22Rv1 (cell line): ENCODE measurements around the gene OCRL.
"Not testable (repeated sequence)": the region's sequence is repeated elsewhere in the genome, so short reads cannot be mapped to it uniquely, and the experiment has no call there.

Experiments used
- H3K27ac ChIP-seq: fragments of 450-650 bp; 2 replicates; pipeline ENCODE4 v1.5.1; 2017
- ZFX ChIP-seq: fragments of 450-650 bp; IDR thresholded peaks from 2 replicates; pipeline ENCODE4 v1.6.1; 2017; ENCODE audit warnings: antibody characterized with exemption, borderline replicate concordance
- TF ChIP-seq, protein P1 (sequence below): fragments of 450-650 bp; IDR thresholded peaks from 2 replicates; pipeline ENCODE4 v1.5.1; 2017; ENCODE audit warnings: mild to moderate bottlenecking

The OCRL gene

DNA sequence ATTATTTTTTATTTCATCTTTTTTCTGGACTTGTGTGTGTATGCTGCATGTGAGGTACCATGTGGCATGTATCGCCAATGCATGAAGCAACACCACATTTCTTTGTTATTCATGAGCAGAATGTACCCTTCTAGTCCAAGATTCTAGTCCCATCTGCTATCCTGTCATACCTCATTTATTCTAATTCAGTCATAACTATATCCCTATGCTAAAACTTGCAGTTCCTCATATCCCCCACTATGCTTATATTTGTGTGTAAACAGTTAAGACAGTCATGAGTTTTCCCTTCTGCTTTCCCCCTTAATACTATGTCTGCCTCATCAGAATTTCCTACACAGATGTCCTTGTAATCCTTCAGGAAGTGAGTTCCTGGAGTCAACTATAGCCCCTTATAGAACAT is 19.7 kb downstream of the OCRL start:
- no peak overlapping the region for H3K27ac ChIP-seq
- no peak for TF ChIP-seq ZFX
- TF ChIP-seq, protein P1, sequence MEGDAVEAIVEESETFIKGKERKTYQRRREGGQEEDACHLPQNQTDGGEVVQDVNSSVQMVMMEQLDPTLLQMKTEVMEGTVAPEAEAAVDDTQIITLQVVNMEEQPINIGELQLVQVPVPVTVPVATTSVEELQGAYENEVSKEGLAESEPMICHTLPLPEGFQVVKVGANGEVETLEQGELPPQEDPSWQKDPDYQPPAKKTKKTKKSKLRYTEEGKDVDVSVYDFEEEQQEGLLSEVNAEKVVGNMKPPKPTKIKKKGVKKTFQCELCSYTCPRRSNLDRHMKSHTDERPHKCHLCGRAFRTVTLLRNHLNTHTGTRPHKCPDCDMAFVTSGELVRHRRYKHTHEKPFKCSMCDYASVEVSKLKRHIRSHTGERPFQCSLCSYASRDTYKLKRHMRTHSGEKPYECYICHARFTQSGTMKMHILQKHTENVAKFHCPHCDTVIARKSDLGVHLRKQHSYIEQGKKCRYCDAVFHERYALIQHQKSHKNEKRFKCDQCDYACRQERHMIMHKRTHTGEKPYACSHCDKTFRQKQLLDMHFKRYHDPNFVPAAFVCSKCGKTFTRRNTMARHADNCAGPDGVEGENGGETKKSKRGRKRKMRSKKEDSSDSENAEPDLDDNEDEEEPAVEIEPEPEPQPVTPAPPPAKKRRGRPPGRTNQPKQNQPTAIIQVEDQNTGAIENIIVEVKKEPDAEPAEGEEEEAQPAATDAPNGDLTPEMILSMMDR: no peak

DNA sequence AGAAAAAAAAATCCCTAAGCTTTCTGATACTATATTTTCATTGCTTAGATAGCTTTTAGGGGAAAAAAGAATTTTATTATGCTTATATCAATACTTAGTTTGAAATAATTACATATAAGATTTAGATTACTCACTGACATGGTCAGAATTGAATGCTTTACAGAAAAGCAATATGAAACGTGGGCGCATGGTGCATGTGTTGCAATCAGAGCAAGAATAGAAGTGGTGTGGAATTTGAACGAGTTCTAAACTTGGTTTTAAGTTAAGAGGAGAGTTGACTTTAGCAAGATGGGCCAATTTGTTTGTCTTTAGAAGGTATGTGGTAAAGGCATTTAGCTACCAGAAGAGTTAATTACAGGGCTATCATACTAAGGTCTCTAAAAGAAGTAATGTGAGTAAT is 21.4 kb downstream of the OCRL start:
- no peak overlapping the region for H3K27ac ChIP-seq
- no peak for TF ChIP-seq ZFX
- TF ChIP-seq, protein P1: no peak

DNA sequence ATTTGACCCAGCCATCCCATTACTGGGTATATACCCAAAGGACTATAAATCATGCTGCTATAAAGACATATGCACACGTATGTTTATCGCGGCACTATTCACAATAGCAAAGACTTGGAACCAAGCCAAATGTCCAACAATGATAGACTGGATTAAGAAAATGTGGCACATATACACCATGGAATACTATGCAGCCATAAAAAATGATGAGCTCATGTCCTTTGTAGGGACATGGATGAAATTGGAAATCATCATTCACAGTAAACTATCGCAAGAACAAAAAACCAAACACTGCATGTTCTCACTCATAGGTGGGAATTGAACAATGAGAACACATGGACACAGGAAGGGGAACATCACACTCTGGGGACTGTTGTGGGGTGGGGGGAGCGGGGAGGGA is 24.3 kb downstream of the OCRL start:
- H3K27ac ChIP-seq: not testable (repeated sequence)

DNA sequence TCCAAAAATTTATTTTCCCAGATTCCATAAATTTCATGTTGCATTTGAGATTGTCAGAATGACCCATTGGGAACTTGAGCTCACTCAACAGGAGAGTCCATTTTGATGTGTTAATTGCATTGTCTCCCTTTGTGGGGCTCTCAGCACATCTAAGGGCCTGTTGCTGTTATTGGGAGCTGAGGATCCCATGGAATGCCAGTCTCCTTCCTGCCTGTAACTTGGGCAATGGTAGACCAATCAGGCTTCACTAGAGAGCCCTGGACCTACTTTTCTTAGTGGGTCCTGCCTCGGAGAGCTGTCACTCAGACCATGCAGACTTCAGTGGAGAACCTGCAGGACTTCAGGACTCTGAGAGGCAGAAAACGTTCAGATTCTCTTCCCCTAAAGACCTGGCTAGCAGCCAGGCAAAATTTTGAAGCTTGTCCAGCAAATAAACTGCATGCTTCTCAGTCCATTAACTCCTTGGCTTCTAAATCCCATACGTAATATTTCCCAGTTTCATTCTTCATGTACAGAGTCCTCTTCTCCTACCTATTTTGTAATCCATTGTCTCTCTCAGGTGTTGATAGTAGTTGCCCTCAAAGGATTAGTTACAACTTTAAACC is 25.1 kb downstream of the OCRL start:
- TF ChIP-seq, protein P1: no peak
- no peak for TF ChIP-seq ZFX
- H3K27ac ChIP-seq: no peak overlapping the region

DNA sequence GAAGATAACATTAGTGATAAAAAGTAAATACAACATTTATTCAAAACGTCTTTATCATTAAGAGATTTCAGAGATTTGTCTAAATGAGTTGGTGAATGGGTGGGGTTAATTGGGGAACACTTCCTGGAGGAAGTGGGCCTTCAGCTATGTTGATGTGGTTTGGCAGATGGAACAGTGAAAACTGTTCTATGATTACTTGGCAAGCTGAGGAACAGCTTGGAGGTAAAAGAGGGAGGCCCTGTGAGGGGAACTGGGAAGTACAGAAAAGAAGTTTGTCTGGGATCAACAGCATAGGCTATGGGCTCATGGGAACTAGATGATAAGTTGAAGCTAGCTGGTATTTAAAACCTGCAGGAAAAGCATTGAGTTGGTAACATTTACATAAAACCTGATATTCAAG is 26.0 kb downstream of the OCRL start:
- H3K27ac ChIP-seq: no peak overlapping the region
- TF ChIP-seq ZFX: no peak
- TF ChIP-seq, protein P1: no peak

DNA sequence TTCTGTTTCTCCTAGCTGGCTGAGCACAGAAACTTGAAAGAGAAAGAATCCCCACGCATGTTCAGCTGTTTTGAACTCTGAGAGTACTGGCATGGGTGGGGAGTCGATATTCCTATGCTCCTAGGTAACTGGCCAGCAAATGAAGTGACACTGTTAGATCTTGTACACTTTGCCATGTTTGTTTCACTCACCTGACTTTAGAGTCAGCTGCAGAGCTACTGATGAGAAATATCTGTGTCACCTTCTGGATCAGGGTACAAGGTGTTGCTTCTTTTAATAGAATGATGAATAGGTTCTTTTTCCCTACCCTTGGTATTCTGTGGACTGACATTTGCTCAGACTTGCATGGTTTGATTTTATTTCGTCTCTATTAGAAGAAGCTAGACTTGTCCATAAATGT is 28.3 kb downstream of the OCRL start:
- TF ChIP-seq, protein P1: no peak
- no peak for TF ChIP-seq ZFX
- no peak overlapping the region for H3K27ac ChIP-seq

DNA sequence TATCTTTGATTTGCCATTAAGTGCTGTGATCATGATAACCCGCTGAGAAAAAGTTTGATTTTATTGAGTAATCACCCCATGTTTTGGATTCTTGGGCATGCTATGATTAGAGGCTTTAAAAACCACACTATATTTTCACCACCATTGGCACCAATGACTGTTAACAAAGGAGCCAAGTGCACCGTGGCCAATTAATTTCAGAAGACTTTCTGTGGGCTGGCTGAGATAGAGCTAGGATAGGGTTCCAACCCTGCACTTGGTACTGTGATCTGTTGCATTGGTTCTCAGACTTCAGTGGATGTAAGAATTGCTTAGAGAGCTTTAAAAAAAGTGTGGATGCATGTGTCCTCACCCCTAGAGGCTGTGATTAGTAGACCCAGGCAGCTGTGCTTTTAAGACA is 32.4 kb downstream of the OCRL start:
- no peak overlapping the region for H3K27ac ChIP-seq
- no peak for TF ChIP-seq ZFX
- TF ChIP-seq, protein P1: no peak

DNA sequence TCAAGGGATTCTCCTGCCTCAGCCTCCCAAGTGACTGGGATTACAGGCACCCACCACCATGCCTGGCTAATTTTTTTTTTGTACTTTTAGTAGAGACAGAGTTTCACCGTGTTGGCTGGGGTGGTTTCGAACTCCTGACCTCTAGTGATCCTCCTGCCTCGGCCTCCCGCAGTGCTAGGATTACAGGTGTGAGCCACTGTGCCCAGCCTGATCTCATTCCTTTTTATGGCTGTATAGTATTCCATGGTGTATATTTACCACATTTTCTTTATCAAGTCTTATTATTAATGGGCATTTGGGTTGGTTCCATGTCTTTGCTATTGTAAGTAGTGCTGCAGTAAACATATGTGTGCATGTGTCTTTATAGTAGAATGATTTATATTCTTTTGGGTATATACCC is 33.6 kb downstream of the OCRL start:
- H3K27ac ChIP-seq: not testable (repeated sequence)

DNA sequence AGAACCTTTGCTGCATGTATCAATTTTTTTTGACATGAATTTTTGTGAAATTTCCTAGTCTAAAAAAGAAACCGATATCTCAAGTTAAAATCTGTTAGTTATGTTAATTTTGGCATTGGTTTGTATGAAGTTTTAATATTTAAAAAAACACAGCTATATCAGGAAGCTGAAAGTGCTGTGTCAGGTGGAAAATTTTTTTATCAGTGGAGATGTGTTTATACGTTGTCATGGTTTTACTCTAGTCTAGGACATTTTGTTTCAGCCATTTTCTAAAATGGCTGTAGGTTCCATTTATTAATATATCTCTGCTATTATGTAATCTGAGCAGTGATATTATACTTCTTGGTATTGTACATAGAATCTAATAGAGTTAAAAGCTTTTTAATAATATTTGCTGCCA is 34.2 kb downstream of the OCRL start:
- TF ChIP-seq ZFX: no peak
- TF ChIP-seq, protein P1: no peak
- no peak overlapping the region for H3K27ac ChIP-seq
